HS-5 (cell line): ENCODE data around the gene ARHGAP9.
A peak's percentile ranks its signal among the peaks of the same experiment; 100 is the strongest.

ENCODE experiments used
- DNase-seq: peaks from one replicate; pipeline ENCODE4 v3.0.0-alpha.2; 2012; ENCODE audit warnings: low read depth

ARHGAP9 gene

DNA sequence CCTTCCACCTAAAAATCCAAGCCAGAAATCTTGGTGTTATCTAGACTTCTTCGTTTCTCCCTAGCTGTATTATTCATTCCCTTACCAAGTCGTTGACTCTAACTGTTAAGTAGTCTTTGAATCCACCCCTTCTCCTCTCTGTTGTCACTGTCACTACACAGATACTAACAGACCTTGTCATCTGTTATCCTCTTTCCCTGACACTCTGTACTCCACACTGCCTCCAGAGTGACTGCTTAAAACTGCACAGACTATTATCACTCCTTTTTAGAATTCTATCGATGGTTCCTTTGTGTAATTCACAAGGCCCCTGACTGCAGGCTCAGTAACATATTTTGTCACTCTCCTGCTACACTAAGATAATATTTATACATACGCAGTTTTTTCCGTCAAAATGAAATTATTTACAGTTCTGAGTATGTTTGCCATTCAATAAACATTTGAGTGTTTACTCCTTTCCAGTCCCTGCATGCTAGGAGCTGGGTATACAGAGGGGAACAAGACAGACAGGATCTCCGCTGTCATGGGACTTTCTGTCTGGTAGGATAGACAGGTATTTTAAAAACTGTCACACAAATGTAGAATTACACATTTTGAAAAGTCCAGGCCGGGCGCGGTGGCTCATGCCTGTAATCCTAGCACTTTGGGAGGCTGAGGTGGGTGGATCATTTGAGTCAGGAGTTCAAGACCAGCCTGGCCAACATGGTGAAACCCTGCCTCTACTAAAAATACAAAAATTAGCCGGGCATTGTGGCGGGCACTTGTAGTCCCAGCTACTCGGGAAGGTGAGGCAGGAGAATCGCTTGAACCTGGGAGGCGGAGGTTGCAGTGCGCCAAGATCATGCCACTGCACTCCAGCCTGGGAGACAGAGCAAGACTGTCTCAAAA is 12.0 kb upstream of the ARHGAP9 start:
- DNase-seq = no peak

DNA sequence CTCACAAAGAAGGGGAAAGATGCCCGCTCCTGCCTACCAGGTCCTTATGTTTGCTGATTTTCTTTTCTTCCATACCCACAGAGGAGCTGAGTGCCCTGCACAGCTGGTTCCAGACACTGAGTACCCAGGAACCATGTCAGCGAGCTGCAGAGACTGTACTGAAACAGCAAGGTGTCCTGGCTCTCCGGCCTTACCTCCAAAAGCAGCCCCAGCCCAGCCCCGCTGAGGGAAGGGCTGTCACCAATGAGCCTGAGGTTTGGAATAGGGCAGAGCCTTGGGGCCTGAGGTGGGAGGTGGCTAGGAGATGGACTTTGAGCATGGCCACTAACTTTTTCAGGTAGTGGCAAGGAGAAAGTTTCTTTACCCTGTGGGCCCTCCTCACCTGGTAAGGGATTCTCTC is 10.5 kb upstream of the ARHGAP9 start:
- no peak for DNase-seq

- DNase-seq = no peak
Observed at GRCh38 chr12:57489157-57489641, 9.5 kb upstream of the ARHGAP9 start.

- DNase-seq = no peak
Observed at GRCh38 chr12:57488402-57489156, 8.9 kb upstream of the ARHGAP9 start.

GRCh38 chr12:57487597-57488401 is 8.1 kb upstream of the ARHGAP9 start, which contains the start of gene MARS1:
TSS of gene MARS1 (plus strand) at chr12:57488068. CDS start at chr12:57488091, 23 bp downstream.
- peak; percentile 90 for DNase-seq

DNA sequence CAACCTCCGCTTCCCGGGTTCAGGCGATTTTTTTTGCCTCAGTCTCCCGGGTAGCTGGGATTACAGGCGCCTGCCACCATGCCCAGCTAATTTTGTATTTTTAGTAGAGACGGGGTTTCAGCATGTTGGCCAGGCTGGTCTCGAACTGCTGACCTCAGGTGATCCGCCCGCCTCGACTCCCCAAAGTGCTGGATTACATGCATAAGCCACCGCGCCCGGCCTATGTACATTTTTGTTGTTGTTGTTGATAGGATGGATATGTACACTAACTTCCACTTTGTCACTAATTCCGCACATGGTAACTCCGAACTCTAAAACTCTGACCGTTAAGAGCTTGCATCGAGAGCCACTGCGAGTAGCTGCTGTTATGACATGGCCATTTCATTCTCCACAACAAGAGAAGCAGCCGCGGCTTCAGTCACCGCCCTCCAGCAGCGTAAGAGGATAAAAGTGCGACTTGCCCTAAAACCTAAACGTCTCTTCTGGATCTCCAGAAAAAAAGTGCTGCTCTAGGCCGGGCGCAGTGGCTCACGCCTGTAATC is 7.5 kb upstream of the ARHGAP9 start:
- no peak for DNase-seq

GRCh38 chr12:57485695-57486094 is 6.0 kb upstream of the ARHGAP9 start:
- DNase-seq = no peak

GRCh38 chr12:57483466-57483865 is 3.8 kb upstream of the ARHGAP9 start:
- DNase-seq = no peak

- DNase-seq = no peak
Observed at GRCh38 chr12:57481671-57482070, 2.0 kb upstream of the ARHGAP9 start.

GRCh38 chr12:57479043-57479375 is 657 bp downstream of the ARHGAP9 start:
- DNase-seq = no peak

DNA sequence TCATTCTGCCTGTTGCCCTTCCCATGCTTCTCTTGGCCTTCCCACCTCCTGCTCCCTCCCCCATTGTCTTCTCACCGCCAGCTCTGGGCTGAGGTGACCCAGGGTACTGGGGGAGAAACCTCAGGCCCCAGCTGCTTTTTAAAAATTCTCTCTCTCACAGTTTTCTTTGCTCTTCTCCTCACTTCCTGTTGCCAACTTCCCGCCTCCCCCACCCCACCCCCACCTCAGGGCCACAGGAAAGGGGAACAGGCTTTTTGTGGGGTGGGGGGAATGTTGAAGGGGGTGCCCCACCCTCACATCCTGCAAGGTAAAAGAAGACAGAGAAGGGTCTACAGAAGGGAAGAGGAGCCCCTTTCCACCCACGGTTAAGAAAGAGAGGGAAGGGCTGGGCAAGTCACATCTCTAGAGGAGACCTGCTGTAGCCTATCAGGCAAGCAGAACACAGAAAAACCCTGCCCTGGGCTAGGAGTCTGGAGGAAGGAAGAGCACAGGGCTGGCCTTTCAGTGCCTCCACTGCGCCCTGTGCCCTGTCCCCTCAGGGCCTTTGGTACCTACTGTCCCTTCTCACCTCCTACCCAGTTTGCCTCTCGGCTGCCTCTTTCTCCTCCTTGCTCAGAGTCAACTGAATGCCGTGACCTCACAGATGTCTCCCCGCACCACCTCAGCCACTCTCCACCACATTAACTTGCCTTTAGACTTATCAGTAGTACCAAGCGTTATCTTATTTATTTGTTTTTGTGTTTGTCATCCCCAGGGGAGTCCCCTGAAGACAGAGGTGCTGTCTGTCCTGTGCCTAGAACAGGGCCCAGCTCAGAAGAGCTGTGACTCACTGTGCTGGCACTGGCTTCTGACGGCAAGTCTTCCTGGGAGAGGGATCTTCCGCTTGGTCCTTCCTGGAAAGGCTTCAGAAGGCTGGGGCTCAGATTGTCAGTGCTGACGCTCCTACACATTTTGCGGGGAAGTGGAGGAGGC is 1.7 kb downstream of the ARHGAP9 start:
- DNase-seq = no peak

GRCh38 chr12:57476993-57477709 is 2.5 kb downstream of the ARHGAP9 start:
- no peak for DNase-seq

- DNase-seq = no peak
Observed at GRCh38 chr12:57476162-57476992, 3.3 kb downstream of the ARHGAP9 start.

DNA sequence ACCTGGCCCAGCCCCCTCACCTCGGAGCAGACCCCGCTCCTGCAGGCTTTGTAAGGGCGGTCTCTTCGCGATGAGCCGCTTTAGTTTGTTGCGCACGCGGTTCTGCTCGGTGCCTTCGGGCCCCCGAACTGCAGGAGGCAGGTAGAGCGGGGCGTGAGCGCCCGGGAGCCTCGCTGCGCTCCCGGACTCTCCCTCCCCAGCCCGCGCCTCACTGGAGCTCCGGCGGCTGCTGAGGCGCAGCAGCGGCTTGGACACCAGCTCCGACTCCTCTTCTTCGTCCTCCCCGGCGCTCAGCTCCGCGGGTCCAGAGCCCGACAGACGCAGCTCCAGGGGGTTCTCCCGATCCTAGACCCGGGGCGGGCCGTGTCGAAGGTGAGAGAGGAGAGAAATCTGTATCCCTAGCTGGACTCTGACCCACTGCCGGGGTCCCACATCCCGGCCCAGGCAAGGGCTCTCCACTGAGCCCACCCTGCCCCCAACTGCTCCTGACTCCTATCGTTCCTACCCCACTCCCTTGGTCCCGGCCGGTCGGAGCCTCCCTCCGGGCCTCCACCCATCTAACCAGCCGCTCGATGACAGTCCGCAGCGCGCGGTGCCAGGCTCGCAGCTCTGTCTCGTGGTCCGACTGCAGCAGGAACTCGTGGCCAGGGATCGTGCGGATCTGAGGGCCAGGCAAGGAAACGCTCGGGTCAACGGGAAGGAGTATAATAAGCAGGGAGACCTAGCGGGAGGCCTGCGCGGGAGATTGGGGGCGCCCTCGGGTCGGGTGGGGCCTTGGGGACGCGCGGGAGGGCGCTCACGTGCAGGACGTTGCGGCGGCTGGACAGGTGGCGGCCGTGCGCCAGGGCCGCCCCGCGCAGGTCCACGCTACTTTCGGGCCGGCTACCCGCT is 4.2 kb downstream of the ARHGAP9 start:
- no peak for DNase-seq

- DNase-seq = no peak
Observed at GRCh38 chr12:57474862-57475261, 4.8 kb downstream of the ARHGAP9 start.

- no peak for DNase-seq
Observed at GRCh38 chr12:57474430-57474829, 5.2 kb downstream of the ARHGAP9 start.

GRCh38 chr12:57473886-57474285 is 5.8 kb downstream of the ARHGAP9 start:
- DNase-seq = no peak

GRCh38 chr12:57473392-57473791 is 6.3 kb downstream of the ARHGAP9 start:
- DNase-seq = no peak
